Astrocyte (in vitro differentiated cells and primary cell): Measurements from ENCODE around the gene SYNE1. TPM values are rescaled to one million over a fixed set of nuclear protein-coding genes. Genes with fewer than 3 reads are reported as not detected.
A peak's percentile ranks its signal among the peaks of the same experiment; 100 is the strongest.

Experiments used
- DNase-seq: peaks from one replicate; pipeline ENCODE4 v3.0.0-alpha.2; 2010; ENCODE audit warnings: low read depth
- FAIRE-seq: peaks from 2 replicates; lab custom pipeline; 2011; peaks lifted over from hg19 to GRCh38; lab: Jason Lieb, UNC
- H2AFZ ChIP-seq: 2 replicates; pipeline ENCODE4 v1.6.0; 2012; ENCODE audit warnings: low read depth, low read length, inconsistent platforms
- H3K27ac ChIP-seq: 2 replicates; pipeline ENCODE4 v1.5.1; 2011; ENCODE audit warnings: low read depth, low read length, inconsistent platforms
- H3K27me3 ChIP-seq: 2 replicates; pipeline ENCODE4 v1.6.0; 2011; ENCODE audit warnings: low read length, inconsistent platforms; ENCODE audit not compliant: insufficient read depth
- H3K36me3 ChIP-seq: 2 replicates; pipeline ENCODE4 v1.5.1; 2011; ENCODE audit warnings: low read length, inconsistent platforms; ENCODE audit not compliant: insufficient read depth
- H3K4me1 ChIP-seq: 2 replicates; pipeline ENCODE4 v1.5.1; 2011; ENCODE audit warnings: low read length, inconsistent platforms; ENCODE audit not compliant: insufficient read depth
- H3K4me2 ChIP-seq: 2 replicates; pipeline ENCODE4 v1.6.0; 2012; ENCODE audit warnings: low read length, inconsistent platforms
- H3K4me3 ChIP-seq: 2 replicates; pipeline ENCODE4 v1.5.1; 2011; ENCODE audit warnings: low read depth, mild to moderate bottlenecking, low read length, inconsistent platforms; ENCODE audit not compliant: insufficient read depth
- H3K79me2 ChIP-seq: 2 replicates; pipeline ENCODE4 v1.6.0; 2012; ENCODE audit warnings: mild to moderate bottlenecking, low read length, inconsistent platforms; ENCODE audit not compliant: insufficient read depth
- H3K9ac ChIP-seq: 2 replicates; pipeline ENCODE4 v1.6.0; 2012; ENCODE audit warnings: mild to moderate bottlenecking, low read length, inconsistent platforms
- H3K9me3 ChIP-seq: 2 replicates; pipeline ENCODE4 v1.5.1; 2012; ENCODE audit warnings: low read depth, mild to moderate bottlenecking, low read length, inconsistent platforms; ENCODE audit not compliant: insufficient read depth
- H4K20me1 ChIP-seq: 2 replicates; pipeline ENCODE4 v1.6.0; 2012; ENCODE audit warnings: low read length, inconsistent platforms; ENCODE audit not compliant: insufficient read depth
- H3K27ac Mint-ChIP-seq: one replicate; pipeline ENCODE4 v1.8.0; 2021; ENCODE audit warnings: mild to moderate bottlenecking, mixed read lengths; ENCODE audit not compliant: unreplicated experiment
- H3K27me3 Mint-ChIP-seq: one replicate; pipeline ENCODE4 v1.8.0; 2021; ENCODE audit warnings: low read depth, mixed read lengths; ENCODE audit not compliant: unreplicated experiment
- H3K36me3 Mint-ChIP-seq: one replicate; pipeline ENCODE4 v1.8.0; 2021; ENCODE audit warnings: low read depth, mixed read lengths; ENCODE audit not compliant: unreplicated experiment
- H3K4me1 Mint-ChIP-seq: one replicate; pipeline ENCODE4 v1.8.0; 2021; ENCODE audit warnings: low read depth, mixed read lengths; ENCODE audit not compliant: unreplicated experiment
- H3K4me3 Mint-ChIP-seq: one replicate; pipeline ENCODE4 v1.8.0; 2021; ENCODE audit warnings: mild to moderate bottlenecking, moderate library complexity, mixed read lengths; ENCODE audit not compliant: unreplicated experiment
- H3K9me3 Mint-ChIP-seq: one replicate; pipeline ENCODE4 v1.8.0; 2021; ENCODE audit warnings: mild to moderate bottlenecking, mixed read lengths; ENCODE audit not compliant: unreplicated experiment
- CTCF ChIP-seq: IDR thresholded peaks from 2 replicates; pipeline ENCODE4 v1.5.1; 2011; ENCODE audit warnings: low read depth, mild to moderate bottlenecking, inconsistent platforms, low read length, moderate library complexity; ENCODE audit not compliant: insufficient read depth
- EZH2 ChIP-seq: IDR thresholded peaks from 2 replicates; pipeline ENCODE4 v1.6.1; 2012; ENCODE audit warnings: mild to moderate bottlenecking, low read length, inconsistent platforms; ENCODE audit not compliant: insufficient read depth
- total RNA-seq: library from RNA; stranded (reverse); gene quantifications from 2 replicates; pipeline ENCODE4 v1.2.1, GENCODE V29; 2021

SYNE1 gene
- total RNA-seq, 1 donor from 2014 or later = 66.5 TPM

- Histone ChIP-seq H3K4me2 (peak overlapping the region; percentile 54), H3K9ac (no peak overlapping the region), H3K9me3 (no peaks in the 10 kb centered on the region), H3K27me3 (no peaks in the 10 kb centered on the region), H2AFZ (peak overlapping the region; percentile 41), H3K4me1 (peaks cover 29% of the 10 kb centered on the region), H3K79me2 (no peaks in the 10 kb centered on the region), H3K36me3 (no peaks in the 10 kb centered on the region), H3K4me3 (no peak overlapping the region), H3K27ac (no peak overlapping the region), H4K20me1 (no peaks in the 10 kb centered on the region)
- no peak overlapping the region for H3K4me3 Mint-ChIP-seq
- peaks cover 8% of the 10 kb centered on the region for H3K9me3 Mint-ChIP-seq
- H3K4me1 Mint-ChIP-seq = peaks cover 13% of the 10 kb centered on the region
- no peaks in the 10 kb centered on the region for H3K27me3 Mint-ChIP-seq
- DNase-seq = no peak
- H3K36me3 Mint-ChIP-seq = peaks cover 2% of the 10 kb centered on the region
- H3K27ac Mint-ChIP-seq = no peak overlapping the region
- no peak for FAIRE-seq
- TF ChIP-seq EZH2 (no peak), CTCF (no peak)
Measured at GRCh38 chr6:152099446-152100182, 537.5 kb downstream of the SYNE1 start.

GRCh38 chr6:152098683-152099082, 538.5 kb downstream of the SYNE1 start:
- TF ChIP-seq EZH2 = no peak
- TF ChIP-seq CTCF = no peak
- Mint-ChIP-seq H3K4me3 (no peak overlapping the region), H3K4me1 (peaks cover 20% of the 10 kb centered on the region)

More at GRCh38 chr6:152098683-152099082, 538.5 kb downstream of the SYNE1 start:
- Histone ChIP-seq H3K27ac (no peak overlapping the region), H3K9ac (no peak overlapping the region), H3K79me2 (no peaks in the 10 kb centered on the region), H3K9me3 (no peaks in the 10 kb centered on the region), H3K4me3 (no peak overlapping the region), H4K20me1 (no peaks in the 10 kb centered on the region), H3K4me1 (peaks cover 30% of the 10 kb centered on the region), H3K27me3 (no peaks in the 10 kb centered on the region), H3K4me2 (no peak overlapping the region), H2AFZ (no peak overlapping the region), H3K36me3 (no peaks in the 10 kb centered on the region)
- Mint-ChIP-seq H3K27me3 (no peaks in the 10 kb centered on the region), H3K9me3 (peaks cover 12% of the 10 kb centered on the region), H3K36me3 (peaks cover 2% of the 10 kb centered on the region), H3K27ac (no peak overlapping the region)
- DNase-seq (no peak), FAIRE-seq (no peak)
